B cell (primary cell): ENCODE data around the gene IRF7. TPM values are rescaled to one million over a fixed set of nuclear protein-coding genes. Genes with fewer than 3 reads are reported as not detected.

Experiments
- ATAC-seq: fragments of 200-7000 bp; cut with Tn5 transposase; one replicate; pipeline ENCODE4 v1.10.0; 2021; ENCODE audit warnings: low read depth, mild to moderate bottlenecking, moderate number of reproducible peaks, moderate library complexity
- CTCF ChIA-PET: fragments of 350-600 bp; sonication (Branson Sonifier 250); formaldehyde crosslinking; loops from one replicate; lab custom pipeline; 2021; ENCODE audit warnings: antibody characterized with exemption, inconsistent platforms; lab: Charles Lee
- POLR2A ChIA-PET: fragments of 350-600 bp; sonication (Branson Sonifier 250); formaldehyde crosslinking; loops from one replicate; lab custom pipeline; 2021; ENCODE audit warnings: antibody characterized with exemption; lab: Charles Lee
- DNase-seq: peaks from one replicate; pipeline ENCODE4 v3.0.0; 2013
- H2AFZ ChIP-seq: 2 replicates; pipeline ENCODE4 v1.6.1; 2012; ENCODE audit warnings: mild to moderate bottlenecking, low read depth, low read length; ENCODE audit not compliant: insufficient read depth, poor library complexity, severe bottlenecking
- H3K27ac ChIP-seq, 2 donors: 1 replicate in 1 of 2; 2 replicates in 1 of 2; pipeline ENCODE4 v1.5.1; 2012 to 2013; ENCODE audit warnings: low read length in 2 of 2, mild to moderate bottlenecking in 2 of 2, moderate library complexity in 1 of 2
- H3K27me3 ChIP-seq, 4 experiments: fragments of 200-600 bp in 1 of 4; sonication (generic) in 1 of 4; replicated peaks in 1 of 4; 1 replicate in 2 of 4; 2 replicates in 2 of 4; pipeline versions ENCODE4 v1.6.1 to v1.7.0; 2013 to 2016; ENCODE audit warnings: low read length in 3 of 4, mild to moderate bottlenecking in 2 of 4, mixed read lengths in 1 of 4, moderate library complexity in 1 of 4; ENCODE audit not compliant: insufficient read depth in 4 of 4, control insufficient read depth in 3 of 4; ENCODE audit errors: control extremely low read depth in 1 of 4
- H3K36me3 ChIP-seq, 2 experiments: replicated peaks in 1 of 2; 1 replicate in 1 of 2; 2 replicates in 1 of 2; pipeline versions ENCODE4 v1.6.1 to v1.7.1; 2013; ENCODE audit warnings: low read length in 1 of 2; ENCODE audit not compliant: insufficient read depth in 2 of 2, control insufficient read depth in 1 of 2; ENCODE audit errors: control extremely low read depth in 1 of 2, extremely low read depth in 1 of 2
- H3K4me1 ChIP-seq, 2 donors: fragments of 200-600 bp in 1 of 2; sonication (generic) in 1 of 2; 1 replicate in 1 of 2; 2 replicates in 1 of 2; pipeline versions ENCODE4 v1.5.1 to v1.6.1; 2013 to 2017; ENCODE audit warnings: low read length in 2 of 2; ENCODE audit not compliant: control insufficient read depth in 2 of 2, insufficient read depth in 2 of 2
- H3K4me2 ChIP-seq: replicated peaks from 2 replicates; pipeline ENCODE3; 2012; ENCODE audit warnings: mild to moderate bottlenecking, low read depth, low read length; ENCODE audit not compliant: poor library complexity, severe bottlenecking
- H3K4me3 ChIP-seq, 5 experiments: fragments of 200-600 bp in 1 of 5; sonication (generic) in 1 of 5; 1 replicate in 3 of 5; 2 replicates in 2 of 5; pipeline versions ENCODE4 v1.5.1 to v1.7.0; 2011 to 2016; ENCODE audit warnings: low read length in 4 of 5, mild to moderate bottlenecking in 4 of 5, low read depth in 2 of 5, control low read depth in 1 of 5, moderate library complexity in 1 of 5; ENCODE audit not compliant: insufficient read depth in 1 of 5; ENCODE audit errors: control extremely low read depth in 1 of 5, extremely low read depth in 1 of 5
- H3K79me2 ChIP-seq: fragments of 200-600 bp; sonication (generic); one replicate; pipeline ENCODE4 v1.6.0; 2016; ENCODE audit warnings: low read length; ENCODE audit not compliant: control insufficient read depth, insufficient read depth
- H3K9ac ChIP-seq: fragments of 200-600 bp; sonication (generic); 2 replicates; pipeline ENCODE4 v1.6.1; 2017; ENCODE audit warnings: mild to moderate bottlenecking, low read length, moderate library complexity
- H3K9me3 ChIP-seq, 3 donors: one replicate each; pipeline versions ENCODE4 v1.6.1 to v1.7.1; 2013; ENCODE audit warnings: low read length in 2 of 3; ENCODE audit not compliant: control insufficient read depth in 2 of 3, insufficient read depth in 1 of 3; ENCODE audit errors: control extremely low read depth in 1 of 3
- H4K20me1 ChIP-seq: 2 replicates; pipeline ENCODE4 v1.6.0; 2012; ENCODE audit warnings: mild to moderate bottlenecking, low read length; ENCODE audit not compliant: insufficient read depth, control insufficient read depth, poor library complexity, severe bottlenecking
- H3K27ac Mint-ChIP-seq: one replicate; pipeline ENCODE4 v1.8.0; 2021; ENCODE audit warnings: mixed read lengths
- H3K27me3 Mint-ChIP-seq: one replicate; pipeline ENCODE4 v1.8.0; 2021; ENCODE audit warnings: mixed read lengths
- H3K4me1 Mint-ChIP-seq: one replicate; pipeline ENCODE4 v1.8.0; 2021; ENCODE audit warnings: mixed read lengths
- H3K4me3 Mint-ChIP-seq: one replicate; pipeline ENCODE4 v1.8.0; 2021; ENCODE audit warnings: mixed read lengths
- H3K9me3 Mint-ChIP-seq: one replicate; pipeline ENCODE4 v1.8.0; 2022; ENCODE audit warnings: mixed read lengths; ENCODE audit not compliant: insufficient read depth
- EZH2 ChIP-seq: IDR thresholded peaks from 2 replicates; pipeline ENCODE4 v1.6.1; 2012; ENCODE audit warnings: borderline replicate concordance, low read depth, mild to moderate bottlenecking, moderate library complexity, low read length; ENCODE audit not compliant: insufficient read depth, poor library complexity, severe bottlenecking
- WGBS: methylation state at CpG from one replicate; pipeline ENCODE4 v1.1.5; 2013; ENCODE audit warnings: missing lambda C conversion rate; ENCODE audit not compliant: insufficient coverage; 5-methylcytosine and 5-hydroxymethylcytosine counted together
- intact Hi-C: fragments of 100-400 bp; cut with micrococcal nuclease; formaldehyde crosslinking; loops from one replicate; pipeline ENCODE4 v1.10.0; 2022
- polyA plus RNA-seq: library from polyadenylated mRNA; depleted of rRNA; stranded (reverse); fragments of >200 nt; gene quantifications from 2 replicates; pipeline ENCODE4 v1.2.3, GENCODE V29; 2012
- total RNA-seq, 2 donors: library from RNA; stranded (reverse); fragments of 120-200 nt in 1 of 2; gene quantifications; 1 replicate in 1 of 2; 2 replicates in 1 of 2; pipeline versions ENCODE4 v1.2.3 to v1.2.4, GENCODE V29; 2013 to 2022
- TF ChIP-seq, protein P1 (sequence below): fragments of 200-600 bp; IDR thresholded peaks from one replicate; pipeline ENCODE4 v1.8.0; 2022; ENCODE audit warnings: antibody characterized with exemption, mild to moderate bottlenecking

IRF7 gene
- total and polyA plus RNA-seq, 2 donors (not counting 1 experiment from before 2014, with no cell fraction given), result 136 to 184 TPM

- POLR2A ChIA-PET, result no interaction called here
- Histone ChIP-seq H3K27ac (no peak within 1 kb of the TSS), H3K9ac (no peak within 1 kb of the TSS), H3K79me2 (no peaks in the 10 kb centered on the region), H4K20me1 (peaks cover 12% of the 10 kb centered on the region), H3K9me3 (peaks cover 0 to 7% (median 0%) of the 10 kb centered on the region in 3 donors), H3K4me2 (peak within 1 kb of the TSS; percentile 63), H3K4me3 (peak within 1 kb of the TSS in 1 of 5 experiments; percentile 2), H3K36me3 (no peaks in the 10 kb centered on the region), H2AFZ (no peak within 1 kb of the TSS), H3K4me1 (peaks cover 24 to 28% of the 10 kb centered on the region in 2 donors), H3K27me3 (peaks cover 0 to 38% (median 20%) of the 10 kb centered on the region in 4 experiments)
- Mint-ChIP-seq H3K27me3 (peaks cover 28% of the 10 kb centered on the region), H3K9me3 (no peaks in the 10 kb centered on the region), H3K27ac (no peak within 1 kb of the TSS), H3K4me3 (peak within 1 kb of the TSS; percentile 64), H3K4me1 (peaks cover 21% of the 10 kb centered on the region)
- no peak for TF ChIP-seq EZH2
- TF ChIP-seq, protein P1, sequence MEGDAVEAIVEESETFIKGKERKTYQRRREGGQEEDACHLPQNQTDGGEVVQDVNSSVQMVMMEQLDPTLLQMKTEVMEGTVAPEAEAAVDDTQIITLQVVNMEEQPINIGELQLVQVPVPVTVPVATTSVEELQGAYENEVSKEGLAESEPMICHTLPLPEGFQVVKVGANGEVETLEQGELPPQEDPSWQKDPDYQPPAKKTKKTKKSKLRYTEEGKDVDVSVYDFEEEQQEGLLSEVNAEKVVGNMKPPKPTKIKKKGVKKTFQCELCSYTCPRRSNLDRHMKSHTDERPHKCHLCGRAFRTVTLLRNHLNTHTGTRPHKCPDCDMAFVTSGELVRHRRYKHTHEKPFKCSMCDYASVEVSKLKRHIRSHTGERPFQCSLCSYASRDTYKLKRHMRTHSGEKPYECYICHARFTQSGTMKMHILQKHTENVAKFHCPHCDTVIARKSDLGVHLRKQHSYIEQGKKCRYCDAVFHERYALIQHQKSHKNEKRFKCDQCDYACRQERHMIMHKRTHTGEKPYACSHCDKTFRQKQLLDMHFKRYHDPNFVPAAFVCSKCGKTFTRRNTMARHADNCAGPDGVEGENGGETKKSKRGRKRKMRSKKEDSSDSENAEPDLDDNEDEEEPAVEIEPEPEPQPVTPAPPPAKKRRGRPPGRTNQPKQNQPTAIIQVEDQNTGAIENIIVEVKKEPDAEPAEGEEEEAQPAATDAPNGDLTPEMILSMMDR, result no peak
- CTCF ChIA-PET, result no interaction called here
- WGBS, result 20% methylated on average over 100 of the region's 100 CpGs
- intact Hi-C loops, result no loop called here
- ATAC-seq, result no peak
- no peak for DNase-seq
Measured at GRCh38 chr11:636511-637332, 21.0 kb upstream of the IRF7 start, which contains the start of gene DRD4. Gene DRD4, plus strand, starts transcription at chr11:637269. Its CDS starts 36 bp downstream, at chr11:637305.

DNA sequence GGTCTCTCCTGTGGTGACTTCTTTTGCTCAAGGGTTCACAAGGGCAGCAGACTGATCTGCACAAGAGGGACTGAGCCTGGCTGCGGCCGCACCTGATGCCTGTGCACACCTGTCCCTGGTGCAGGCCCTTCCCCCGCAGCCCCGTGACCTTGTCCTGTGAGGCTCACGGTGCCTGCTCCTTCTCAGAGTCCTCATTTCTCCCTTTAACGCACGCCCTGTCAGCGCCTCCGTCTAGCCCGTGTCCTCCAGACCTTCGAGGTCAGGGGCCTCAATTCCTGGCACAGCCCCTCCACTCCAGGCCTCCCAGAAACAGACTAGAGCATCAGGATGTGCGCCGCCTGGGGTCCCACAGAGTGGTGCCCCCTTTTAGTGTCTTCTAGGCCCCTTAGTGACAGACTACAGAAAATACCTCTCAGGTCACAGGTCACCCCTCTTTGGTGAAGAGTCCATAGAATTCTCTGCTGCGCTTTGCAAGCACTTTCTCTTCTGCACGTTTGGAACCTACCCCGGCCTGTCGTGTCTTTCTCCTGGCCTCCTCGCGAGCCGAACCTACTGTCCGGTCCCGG, 20.3 kb upstream of the IRF7 start:
- CTCF ChIA-PET, result no interaction called here
- ATAC-seq (no peak), DNase-seq (no peak)
- peak overlapping the region; percentile 15 for H3K4me3 Mint-ChIP-seq
- H3K9me3 Mint-ChIP-seq, result no peaks in the 10 kb centered on the region
- Histone ChIP-seq H2AFZ (no peak overlapping the region), H3K4me2 (no peak overlapping the region), H4K20me1 (peaks cover 12% of the 10 kb centered on the region), H3K4me3 (no peak overlapping the region), H3K36me3 (no peaks in the 10 kb centered on the region), H3K79me2 (no peaks in the 10 kb centered on the region), H3K27ac (no peak overlapping the region), H3K27me3 (peaks cover 0 to 38% (median 20%) of the 10 kb centered on the region in 4 experiments), H3K9me3 (peaks cover 0 to 7% (median 0%) of the 10 kb centered on the region in 3 donors), H3K4me1 (peaks cover 22 to 28% of the 10 kb centered on the region in 2 donors), H3K9ac (no peak overlapping the region)
- POLR2A ChIA-PET, result no interaction called here
- TF ChIP-seq, protein P1, result no peak
- TF ChIP-seq EZH2, result no peak
- no peak overlapping the region for H3K27ac Mint-ChIP-seq
- WGBS, result 91% methylated on average over 20 of the region's 22 CpGs
- peaks cover 28% of the 10 kb centered on the region for H3K27me3 Mint-ChIP-seq
- intact Hi-C loops, result no loop called here
- peaks cover 21% of the 10 kb centered on the region for H3K4me1 Mint-ChIP-seq
